H1 (cell line): ENCODE data around the gene PTPN13. TPM values are rescaled to one million over a fixed set of nuclear protein-coding genes. Genes with fewer than 3 reads are reported as not detected.

Experiments
- CTCF ChIA-PET: fragments of 300-600 bp; sonication (Branson Sonifier 250); formaldehyde crosslinking; loops from one replicate; lab custom pipeline; 2021; ENCODE audit not compliant: partially characterized antibody; lab: Charles Lee
- POLR2A ChIA-PET: fragments of 300-600 bp; sonication (Branson Sonifier 250); formaldehyde crosslinking; loops from one replicate; lab custom pipeline; 2021; ENCODE audit warnings: inconsistent platforms; ENCODE audit not compliant: partially characterized antibody; lab: Charles Lee
- DNase-seq, 2 experiments: peaks; one replicate each; pipeline versions ENCODE4 v3.0.0 to v3.0.0-alpha.2; 2010 to 2022; ENCODE audit warnings: low spot score in 2 of 2, low read depth in 1 of 2, mixed read lengths in 1 of 2
- FAIRE-seq: peaks from 2 replicates; lab custom pipeline; 2011; peaks lifted over from hg19 to GRCh38; lab: Jason Lieb, UNC
- H2AFZ ChIP-seq: 2 replicates; pipeline ENCODE4 v1.8.1; 2012; ENCODE audit warnings: low read length, inconsistent platforms
- H2AK5ac ChIP-seq: 2 replicates; pipeline ENCODE4 v1.6.1; 2013; ENCODE audit warnings: low read depth, low read length
- H2BK120ac ChIP-seq: replicated peaks from 2 replicates; pipeline ENCODE3; 2013; ENCODE audit warnings: low read depth, low read length, inconsistent platforms
- H2BK12ac ChIP-seq: 2 replicates; pipeline ENCODE4 v1.6.1; 2013; ENCODE audit warnings: low read depth, low read length
- H2BK15ac ChIP-seq: 2 replicates; pipeline ENCODE4 v1.6.1; 2013; ENCODE audit warnings: low read length
- H2BK20ac ChIP-seq: 2 replicates; pipeline ENCODE4 v1.6.1; 2013; ENCODE audit warnings: low read length
- H2BK5ac ChIP-seq: 2 replicates; pipeline ENCODE4 v1.6.1; 2013; ENCODE audit warnings: low read depth, low read length
- H3K14ac ChIP-seq: 2 replicates; pipeline ENCODE4 v1.6.1; 2013; ENCODE audit warnings: inconsistent platforms; ENCODE audit not compliant: insufficient read length
- H3K18ac ChIP-seq: 2 replicates; pipeline ENCODE4 v1.6.1; 2013; ENCODE audit warnings: low read length; ENCODE audit errors: extremely low read depth
- H3K23ac ChIP-seq: 2 replicates; pipeline ENCODE4 v1.6.1; 2013; ENCODE audit warnings: inconsistent platforms; ENCODE audit not compliant: insufficient read length
- H3K23me2 ChIP-seq: 2 replicates; pipeline ENCODE4 v1.6.1; 2013; ENCODE audit warnings: low read depth, low read length
- H3K27ac ChIP-seq: 2 replicates; pipeline ENCODE4 v1.6.1; 2011; ENCODE audit warnings: low read depth, low read length, inconsistent platforms
- H3K27me3 ChIP-seq, 4 experiments: replicated peaks in 1 of 4; 1 replicate in 1 of 4; 2 replicates in 3 of 4; pipeline versions ENCODE4 v1.6.1 to v1.8.1; 2011 to 2013; ENCODE audit warnings: low read length in 3 of 4, mild to moderate bottlenecking in 3 of 4, inconsistent platforms in 2 of 4, mixed read lengths in 2 of 4, moderate library complexity in 1 of 4; ENCODE audit not compliant: control insufficient read depth in 3 of 4, insufficient read depth in 3 of 4; ENCODE audit errors: extremely low read depth in 1 of 4
- H3K36me3 ChIP-seq, 4 experiments: 2 replicates each; pipeline versions ENCODE4 v1.6.1 to v1.8.1; 2011 to 2013; ENCODE audit warnings: mild to moderate bottlenecking in 4 of 4, low read length in 3 of 4, moderate library complexity in 2 of 4, control low read depth in 1 of 4, inconsistent platforms in 1 of 4; ENCODE audit not compliant: insufficient read depth in 4 of 4, control insufficient read depth in 2 of 4
- H3K4ac ChIP-seq: replicated peaks from 2 replicates; pipeline ENCODE3; 2013; ENCODE audit warnings: low read length, low read depth, mixed read lengths, inconsistent platforms; ENCODE audit not compliant: insufficient read length
- H3K4me1 ChIP-seq, 4 experiments: replicated peaks in 1 of 4; 1 replicate in 1 of 4; 2 replicates in 3 of 4; pipeline versions ENCODE4 v1.6.1 to v1.8.1; 2011 to 2013; ENCODE audit warnings: low read length in 3 of 4, inconsistent platforms in 2 of 4, mixed read lengths in 1 of 4; ENCODE audit not compliant: insufficient read depth in 4 of 4, control insufficient read depth in 3 of 4
- H3K4me2 ChIP-seq, 2 experiments: 2 replicates each; pipeline versions ENCODE4 v1.6.1 to v1.8.1; 2011 to 2013; ENCODE audit warnings: low read depth in 2 of 2, low read length in 2 of 2, control low read depth in 1 of 2, inconsistent platforms in 1 of 2, mild to moderate bottlenecking in 1 of 2; ENCODE audit not compliant: insufficient read depth in 1 of 2
- H3K4me3 ChIP-seq, 4 experiments: fragments of 200-600, 300-600 bp in 1 of 4; sonication (generic), shearing (Covaris generic), sonication (Bioruptor Twin) in 1 of 4; 2 replicates each; pipeline versions ENCODE4 v1.5.1 to v1.8.1; 2011 to 2016; ENCODE audit warnings: low read length in 4 of 4, low read depth in 3 of 4, control low read depth in 2 of 4, inconsistent platforms in 2 of 4, mild to moderate bottlenecking in 2 of 4, mixed read lengths in 1 of 4, moderate library complexity in 1 of 4; ENCODE audit not compliant: insufficient read depth in 2 of 4; ENCODE audit errors: extremely low read depth in 1 of 4
- H3K56ac ChIP-seq: replicated peaks from 2 replicates; pipeline ENCODE3; 2013; ENCODE audit warnings: low read depth, mild to moderate bottlenecking, mixed read lengths, low read length, inconsistent platforms; ENCODE audit not compliant: insufficient read length
- H3K79me1 ChIP-seq: 2 replicates; pipeline ENCODE4 v1.6.1; 2013; ENCODE audit warnings: low read depth, low read length, control low read depth
- H3K79me2 ChIP-seq, 2 experiments: 2 replicates each; pipeline versions ENCODE4 v1.6.1 to v1.8.1; 2012 to 2013; ENCODE audit warnings: low read length in 2 of 2, mild to moderate bottlenecking in 2 of 2, inconsistent platforms in 1 of 2; ENCODE audit not compliant: insufficient read depth in 2 of 2, control insufficient read depth in 1 of 2
- H3K9ac ChIP-seq, 4 experiments: replicated peaks in 1 of 4; 1 replicate in 1 of 4; 2 replicates in 3 of 4; pipeline versions ENCODE4 v1.6.1 to v1.8.1; 2011 to 2013; ENCODE audit warnings: low read depth in 3 of 4, low read length in 3 of 4, control low read depth in 2 of 4, mild to moderate bottlenecking in 2 of 4, moderate library complexity in 2 of 4, inconsistent platforms in 1 of 4; ENCODE audit errors: extremely low read depth in 1 of 4
- H3K9me3 ChIP-seq, 2 experiments: 2 replicates each; pipeline versions ENCODE4 v1.6.1 to v1.8.1; 2012 to 2013; ENCODE audit warnings: mild to moderate bottlenecking in 2 of 2, moderate library complexity in 2 of 2, control low read depth in 1 of 2, inconsistent platforms in 1 of 2, low read depth in 1 of 2, low read length in 1 of 2, mixed read lengths in 1 of 2; ENCODE audit not compliant: insufficient read depth in 2 of 2
- H4K20me1 ChIP-seq, 2 experiments: replicated peaks in 1 of 2; 2 replicates each; pipeline versions ENCODE3 to v1.8.1; 2011 to 2013; ENCODE audit warnings: inconsistent platforms in 2 of 2, low read length in 2 of 2, mild to moderate bottlenecking in 1 of 2; ENCODE audit not compliant: insufficient read depth in 2 of 2, control insufficient read depth in 1 of 2
- H4K5ac ChIP-seq: 2 replicates; pipeline ENCODE4 v1.6.1; 2013; ENCODE audit warnings: low read length, low read depth, mixed read lengths, inconsistent platforms; ENCODE audit not compliant: insufficient read length
- H4K8ac ChIP-seq: 2 replicates; pipeline ENCODE4 v1.8.0; 2013; ENCODE audit warnings: mild to moderate bottlenecking, moderate library complexity, low read length, inconsistent platforms; ENCODE audit not compliant: insufficient read depth; ENCODE audit errors: extremely low read depth
- H4K91ac ChIP-seq: replicated peaks from 2 replicates; pipeline ENCODE3; 2013; ENCODE audit warnings: low read length, mixed read lengths, inconsistent platforms; ENCODE audit not compliant: insufficient read length
- CBX5 ChIP-seq: fragments of 300-800, 300-1000 bp; sonication (generic); IDR thresholded peaks from 2 replicates; pipeline ENCODE4 v1.7.1; 2016; ENCODE audit warnings: antibody characterized with exemption, low read length, low read depth
- CBX8 ChIP-seq: fragments of 300-800, 300-1000 bp; sonication (generic); IDR thresholded peaks from 2 replicates; pipeline ENCODE4 v1.7.1; 2016; ENCODE audit warnings: low read depth, low read length, borderline replicate concordance
- CREB1 ChIP-seq: IDR thresholded peaks from 2 replicates; pipeline ENCODE4 v1.6.1; 2012; ENCODE audit warnings: inconsistent platforms
- FOSL1 ChIP-seq: IDR thresholded peaks from 2 replicates; pipeline ENCODE4 v1.6.1; 2011; ENCODE audit warnings: mild to moderate bottlenecking, low read depth, low read length, moderate library complexity; ENCODE audit not compliant: insufficient read depth
- HDAC6 ChIP-seq: IDR thresholded peaks from one replicate; pipeline ENCODE4 v1.7.1; 2012; ENCODE audit warnings: low read depth, mild to moderate bottlenecking, inconsistent platforms, low read length, moderate library complexity
- JUN ChIP-seq: IDR thresholded peaks from 2 replicates; pipeline ENCODE4 v1.6.1; 2011; ENCODE audit warnings: low read depth, mild to moderate bottlenecking, improper control_type of control experiment, low read length
- KDM1A ChIP-seq: fragments of 200-600, 300-600 bp; sonication (generic); IDR thresholded peaks from 2 replicates; pipeline ENCODE4 v1.7.1; 2016; ENCODE audit warnings: mild to moderate bottlenecking, low read length, borderline replicate concordance
- MAFK ChIP-seq: IDR thresholded peaks from 2 replicates; pipeline ENCODE4 v1.6.1; 2012; ENCODE audit warnings: low read depth, mild to moderate bottlenecking, improper control_type of control experiment, low read length
- POLR2A ChIP-seq, 2 experiments: IDR thresholded peaks; 1 replicate in 1 of 2; 2 replicates in 1 of 2; pipeline ENCODE4 v1.6.1; 2011; ENCODE audit warnings: low read depth in 2 of 2, low read length in 2 of 2, mild to moderate bottlenecking in 2 of 2; ENCODE audit errors: control extremely low read depth in 1 of 2
- SIN3A ChIP-seq, 2 experiments: IDR thresholded peaks in 1 of 2; conservative IDR thresholded peaks in 1 of 2; 2 replicates each; pipeline ENCODE4 v1.6.1; 2011 to 2012; ENCODE audit warnings: low read length in 2 of 2, improper control_type of control experiment in 1 of 2, low read depth in 1 of 2, mild to moderate bottlenecking in 1 of 2
- SIX5 ChIP-seq: IDR thresholded peaks from 2 replicates; pipeline ENCODE4 v1.6.1; 2011; ENCODE audit warnings: mild to moderate bottlenecking, low read depth, low read length
- SUZ12 ChIP-seq: fragments of 200-600 bp; sonication (generic); IDR thresholded peaks from 2 replicates; pipeline ENCODE4 v1.6.1; 2012; ENCODE audit warnings: mild to moderate bottlenecking, inconsistent platforms, low read length, moderate library complexity, mixed read lengths
- TCF12 ChIP-seq: IDR thresholded peaks from 2 replicates; pipeline ENCODE4 v1.6.1; 2011; ENCODE audit warnings: low read depth, mild to moderate bottlenecking, low read length
- TEAD4 ChIP-seq: IDR thresholded peaks from 2 replicates; pipeline ENCODE4 v1.6.1; 2012; ENCODE audit warnings: low read depth, low read length, inconsistent platforms, mixed read lengths
- ZNF274 ChIP-seq: IDR thresholded peaks from 2 replicates; pipeline ENCODE4 v1.7.0; 2012; ENCODE audit warnings: low read length, borderline replicate concordance; ENCODE audit errors: extremely low read depth
- polyA plus RNA-seq, 7 experiments: library from polyadenylated mRNA; depleted of rRNA in 3 of 7; stranded (reverse) in 5 of 7; unstranded in 2 of 7; fragments of >200 nt in 5 of 7; fragments of 200-250 nt in 2 of 7; gene quantifications; 1 replicate in 5 of 7; 2 replicates in 1 of 7; 4 replicates in 1 of 7; pipeline versions ENCODE4 v1.2.1 to v1.2.3, GENCODE V29; 2011 to 2013; ENCODE audit warnings: missing spikeins in 2 of 7, mixed read lengths in 2 of 7
- total RNA-seq: library from RNA; stranded (reverse); fragmentation: NEBNext Ultra II Directional; extraction: Animal tissue kit (Norgen Biotek cat#: 25700); gene quantifications from 2 replicates; pipeline ENCODE4 v1.2.1, GENCODE V29; 2021
- TF ChIP-seq, protein P1 (sequence below): IDR thresholded peaks from 2 replicates; pipeline ENCODE4 v1.6.1; 2012; ENCODE audit warnings: inconsistent platforms

The PTPN13 gene
- total and polyA plus RNA-seq, 2 of the 8 experiments (the other 6 are each of a cell fraction or from before 2014, with no cell fraction given): 12.7 to 57.9 TPM

DNA sequence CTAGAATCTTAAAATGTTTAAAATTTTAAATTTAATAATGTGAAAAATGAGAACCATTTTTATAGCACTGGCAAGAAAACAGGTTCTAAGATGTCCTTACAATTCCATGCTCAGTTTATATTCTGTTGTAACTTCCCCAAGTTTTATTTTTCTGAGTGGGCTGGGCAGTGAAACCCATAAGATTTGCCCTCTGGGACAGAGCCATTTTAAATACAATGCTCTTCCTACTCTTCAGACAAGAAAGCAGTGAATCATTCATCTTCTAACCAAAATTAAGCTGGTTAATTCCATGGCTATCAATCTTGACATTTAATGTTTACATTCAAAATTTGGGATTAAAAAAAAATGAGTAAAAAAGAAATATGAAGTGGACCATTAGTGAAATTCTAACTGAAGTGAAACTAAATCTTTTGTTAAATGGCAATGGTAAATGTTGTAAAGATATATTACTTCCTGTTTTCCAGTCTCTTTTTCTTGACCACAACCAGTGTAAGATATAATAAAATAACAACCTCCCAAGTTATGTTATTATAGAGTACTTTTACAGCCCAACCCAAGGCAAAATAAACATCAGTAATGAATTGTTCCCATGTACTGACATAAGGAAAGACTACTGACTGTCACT is 37.2 kb upstream of the PTPN13 start:
- H3K27ac ChIP-seq: no peak overlapping the region
- TF ChIP-seq CREB1 (no peak), CBX8 (no peak), FOSL1 (no peak), HDAC6 (no peak), TCF12 (no peak), POLR2A (IDR thresholded peaks at IDR 0.05; ENCODE audit: control extremely low read depth in 1 of 2, low read depth in 2 of 2, low read length in 2 of 2) (no peak), TEAD4 (no peak), ZNF274 (no peak), KDM1A (no peak), SUZ12 (no peak), MAFK (no peak), CBX5 (no peak), SIX5 (no peak), JUN (no peak), SIN3A (conservative IDR thresholded peaks at IDR 0.05 in 1 of 2, IDR thresholded peaks at IDR 0.05 in 1 of 2; ENCODE audit: low read depth in 1 of 2, low read length in 2 of 2) (no peak)
- TF ChIP-seq, protein P1, sequence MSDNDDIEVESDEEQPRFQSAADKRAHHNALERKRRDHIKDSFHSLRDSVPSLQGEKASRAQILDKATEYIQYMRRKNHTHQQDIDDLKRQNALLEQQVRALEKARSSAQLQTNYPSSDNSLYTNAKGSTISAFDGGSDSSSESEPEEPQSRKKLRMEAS: no peak
- no peak overlapping the region for H3K9ac ChIP-seq
- no peaks in the 10 kb centered on the region for H3K36me3 ChIP-seq
- no peak overlapping the region for H2BK5ac ChIP-seq
- H2AK5ac ChIP-seq: no peak overlapping the region
- no peak overlapping the region for H2BK20ac ChIP-seq
- H3K4ac ChIP-seq: no peak overlapping the region
- no peak overlapping the region for H2BK15ac ChIP-seq
- no peak overlapping the region for H4K5ac ChIP-seq
- no peaks in the 10 kb centered on the region for H3K27me3 ChIP-seq
- H3K14ac ChIP-seq: no peak overlapping the region
- no peaks in the 10 kb centered on the region for H3K9me3 ChIP-seq
- no peaks in the 10 kb centered on the region for H3K4me1 ChIP-seq
- DNase-seq: no peak
- H4K8ac ChIP-seq: no peak overlapping the region
- no peak overlapping the region for H2BK12ac ChIP-seq
- H2AFZ ChIP-seq: no peak overlapping the region
- H4K91ac ChIP-seq: no peak overlapping the region
- H3K23me2 ChIP-seq: no peaks in the 10 kb centered on the region
- H3K4me3 ChIP-seq: no peak overlapping the region
- POLR2A ChIA-PET: no interaction called here
- CTCF ChIA-PET: no interaction called here
- no peak for FAIRE-seq
- no peak overlapping the region for H3K23ac ChIP-seq
- H3K79me2 ChIP-seq: no peaks in the 10 kb centered on the region
- H4K20me1 ChIP-seq: no peaks in the 10 kb centered on the region
- no peak overlapping the region for H3K18ac ChIP-seq
- no peak overlapping the region for H3K4me2 ChIP-seq
- H2BK120ac ChIP-seq: no peak overlapping the region
- H3K79me1 ChIP-seq: no peaks in the 10 kb centered on the region
- no peak overlapping the region for H3K56ac ChIP-seq
